ENCODE results near the gene ANKS4B. TPM values are rescaled to one million over a fixed set of nuclear protein-coding genes. Genes with fewer than 3 reads are reported as not detected.
A peak's percentile ranks its signal among the peaks of the same experiment; 100 is the strongest.
"Not testable (repeated sequence)": the region's sequence is repeated elsewhere in the genome, so short reads cannot be mapped to it uniquely, and the experiment has no call there.

The ANKS4B gene
- total RNA-seq, 1 donor from 2014 or later: not detected

DNA sequence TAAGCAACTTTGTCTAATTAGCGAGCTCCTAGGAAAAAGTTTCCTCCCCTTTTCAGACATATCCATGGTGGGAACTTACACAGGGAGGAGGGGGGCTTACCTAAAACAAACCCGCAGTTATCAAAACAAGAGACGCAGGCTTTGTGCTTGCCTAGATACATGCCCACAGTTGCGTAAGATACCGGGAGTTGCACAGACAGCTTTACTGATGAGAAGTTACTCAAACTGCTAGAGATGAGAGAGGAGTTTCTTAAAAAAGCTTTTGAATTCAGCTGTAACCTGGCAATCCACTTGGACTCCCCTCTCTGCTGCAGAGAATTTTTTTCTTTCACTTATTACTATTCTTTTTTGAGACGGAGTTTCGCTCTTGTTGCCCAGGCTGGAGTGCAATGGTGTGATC lies 15.3 kb upstream of the ANKS4B start:
- no peak for DNase-seq (ENCODE audit: low read depth in 2 of 2)

DNA sequence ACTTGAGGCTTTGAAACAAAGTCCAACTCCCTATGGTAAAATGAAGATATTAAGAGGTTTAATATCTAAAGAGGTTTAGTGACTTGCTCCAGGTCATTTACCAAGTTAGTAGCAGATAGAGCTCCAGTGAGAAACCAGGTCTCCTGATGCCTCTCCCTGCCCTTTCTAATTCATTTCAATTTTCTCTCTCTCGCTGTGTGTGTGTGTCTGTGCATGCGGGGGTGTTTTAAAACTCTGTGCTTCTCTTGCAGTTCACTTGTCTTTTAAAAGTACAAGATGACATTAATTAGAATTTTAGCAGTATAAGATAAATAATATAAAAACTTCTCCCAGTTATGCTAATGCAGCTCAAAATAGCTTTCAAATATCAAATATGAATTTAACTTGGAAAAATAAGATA lies 13.9 kb upstream of the ANKS4B start:
- no peak for DNase-seq (ENCODE audit: low read depth in 2 of 2)

DNA sequence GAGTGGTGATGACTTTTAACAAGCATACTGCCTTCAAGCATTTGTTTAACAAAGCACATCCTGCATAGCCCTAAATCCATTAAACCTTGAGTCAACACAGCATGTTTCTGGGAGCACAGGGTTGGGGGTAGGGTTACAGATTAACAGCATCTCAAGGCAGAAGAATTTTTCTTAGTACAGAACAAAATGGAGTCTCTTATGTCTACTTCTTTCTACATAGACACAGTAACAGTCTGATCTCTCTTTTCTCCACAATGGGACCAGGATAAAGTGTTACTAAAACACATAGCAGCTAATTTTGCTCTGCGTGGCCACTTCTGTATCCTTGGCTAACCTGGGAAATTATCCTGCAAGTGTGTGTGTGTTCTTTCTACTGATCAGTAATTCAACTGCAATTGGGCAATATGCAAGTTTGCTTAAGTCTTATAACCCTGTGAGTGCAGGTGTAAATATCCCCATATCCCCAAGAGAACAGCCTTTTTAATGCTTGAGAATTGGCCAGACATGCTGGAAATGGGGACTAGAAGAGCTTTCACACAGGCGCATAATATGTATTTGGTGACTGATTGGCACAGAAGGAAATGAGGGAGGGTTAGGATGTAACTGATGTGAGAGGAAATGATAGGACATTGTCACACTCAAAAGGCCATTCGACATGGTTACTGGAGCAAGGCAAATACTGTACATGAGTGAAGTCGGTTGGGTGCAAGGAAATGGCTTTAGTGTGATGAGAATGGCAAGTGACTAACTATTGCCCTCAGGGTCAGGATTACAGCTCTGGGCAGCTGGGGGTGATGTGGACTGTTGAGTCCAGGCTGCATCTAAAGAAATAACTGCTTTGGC lies 10.8 kb upstream of the ANKS4B start:
- no peak for DNase-seq (ENCODE audit: low read depth in 2 of 2)

DNA sequence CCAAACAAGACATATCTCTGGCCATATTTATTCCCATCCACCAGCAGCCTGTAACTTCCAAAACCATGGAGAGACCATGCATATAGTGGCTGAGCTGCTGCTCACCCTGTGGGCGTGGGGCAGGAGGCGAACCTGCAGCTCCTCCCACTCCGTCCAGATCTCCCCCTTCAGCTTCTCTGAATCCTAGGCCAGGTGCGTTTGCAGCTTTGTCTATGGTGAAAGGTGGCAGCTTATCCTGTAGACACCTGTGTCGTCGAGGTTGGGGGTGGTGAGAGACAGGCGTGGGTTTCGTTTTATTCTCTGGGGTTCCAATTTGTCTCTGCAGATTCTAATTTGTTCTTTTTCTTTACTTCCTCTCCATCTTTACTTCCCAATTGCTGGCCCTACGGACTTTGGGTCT lies 9.7 kb upstream of the ANKS4B start:
- DNase-seq (ENCODE audit: low read depth in 2 of 2): no peak

DNA sequence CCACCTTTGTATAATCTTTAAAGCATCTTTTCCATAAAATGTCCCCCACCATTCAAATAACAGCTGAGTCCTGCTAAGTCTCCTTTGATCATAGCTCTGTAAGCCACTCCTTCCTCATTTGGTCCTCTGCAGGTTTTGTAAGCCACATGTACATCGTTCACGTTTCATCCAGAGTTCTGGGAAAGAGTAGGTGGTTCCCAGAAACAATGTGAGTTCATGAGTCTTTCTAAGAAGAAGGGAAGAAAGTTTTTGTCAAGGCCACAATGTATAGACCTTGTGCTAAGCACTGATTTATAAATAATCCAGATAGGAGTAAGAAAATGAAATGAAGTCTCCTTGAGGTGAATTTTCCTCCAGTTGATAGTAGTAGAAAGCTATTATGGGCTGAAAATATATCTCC lies 8.7 kb upstream of the ANKS4B start:
- DNase-seq (ENCODE audit: low read depth in 2 of 2): no peak

DNA sequence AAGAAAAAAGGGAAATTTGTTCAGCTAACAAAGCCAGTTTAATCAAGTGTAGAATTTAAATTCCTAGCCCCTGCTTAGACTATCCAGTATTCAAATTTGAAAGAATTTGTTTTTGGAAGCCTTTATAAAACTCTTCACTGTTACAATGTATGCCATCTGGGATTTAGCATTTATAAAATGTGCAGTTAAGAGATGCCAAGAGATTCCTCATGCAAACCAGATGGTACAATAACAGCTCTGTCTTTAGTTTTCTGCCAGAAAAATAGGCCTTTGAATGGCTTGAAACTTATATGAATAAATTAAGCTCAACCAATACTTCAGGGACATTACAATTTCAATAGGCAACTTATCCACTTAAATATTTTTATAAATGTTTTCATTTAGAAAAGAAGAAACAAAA lies 6.8 kb upstream of the ANKS4B start:
- DNase-seq (ENCODE audit: low read depth in 2 of 2): no peak

DNA sequence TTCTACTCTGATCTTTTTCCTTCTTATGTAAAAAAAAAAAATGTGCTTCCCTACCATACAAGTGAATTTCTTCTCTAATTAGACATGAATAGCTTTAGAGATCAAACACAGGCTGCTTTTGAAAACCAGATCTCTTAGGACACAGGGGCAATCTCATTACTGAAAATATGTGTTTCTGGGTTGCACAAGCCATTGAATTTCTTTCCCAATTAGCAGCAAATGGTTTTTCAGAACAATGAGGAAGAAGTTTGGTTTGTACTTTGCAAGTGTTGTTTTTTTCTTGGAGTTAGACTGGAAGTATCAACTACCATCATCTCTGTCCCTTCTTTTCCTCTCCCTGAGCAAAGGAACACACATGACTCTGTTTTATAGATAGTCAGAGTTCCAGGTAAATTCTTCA lies 5.6 kb upstream of the ANKS4B start:
- DNase-seq (ENCODE audit: low read depth in 2 of 2): no peak

DNA sequence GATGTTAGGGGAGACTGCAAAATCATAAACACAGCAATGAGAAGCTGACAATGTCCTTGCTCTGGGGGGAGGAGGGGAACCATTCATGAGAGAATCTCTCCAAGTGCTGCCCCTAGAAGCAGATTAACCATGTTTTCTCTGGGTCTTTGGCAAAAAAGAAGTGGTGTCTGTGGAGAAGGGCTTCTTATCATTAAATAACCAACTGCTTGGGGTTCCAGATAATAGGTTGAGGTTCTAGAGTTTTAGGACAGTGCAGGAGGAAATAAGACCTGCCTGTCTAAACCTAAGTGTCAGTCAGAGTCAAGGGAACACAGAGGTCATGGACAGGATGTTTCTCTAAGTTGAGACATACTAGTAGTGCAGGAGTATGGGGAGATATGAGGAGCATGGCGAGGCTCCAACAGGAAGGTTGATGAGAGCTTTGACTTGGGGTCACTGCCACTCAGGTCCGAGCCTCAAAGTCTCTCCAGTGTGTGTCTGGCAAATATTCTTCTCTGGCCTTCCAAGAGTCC lies 5.1 kb upstream of the ANKS4B start:
- no peak for DNase-seq (ENCODE audit: low read depth in 2 of 2)

DNA sequence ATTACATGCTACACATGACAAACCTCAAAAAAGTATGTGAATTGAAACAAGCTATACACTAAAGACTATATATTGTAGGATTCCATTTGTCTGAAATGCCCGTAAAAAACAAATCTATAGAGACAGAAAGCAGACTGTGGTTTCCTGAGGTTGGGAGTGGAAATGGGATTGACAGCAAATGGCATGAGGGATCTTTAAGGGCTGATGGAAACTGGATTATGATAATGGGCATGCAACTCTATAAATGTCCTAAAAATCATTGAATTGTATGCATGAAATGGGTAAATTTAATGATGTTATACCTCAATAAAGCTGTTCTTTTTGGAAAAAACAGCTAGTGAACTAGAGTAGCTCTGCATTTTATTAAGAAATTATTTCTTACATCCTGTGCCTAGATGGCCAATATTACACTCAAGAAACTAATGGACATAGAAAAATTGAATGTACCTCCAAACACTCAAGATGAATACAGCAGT lies 416 bp upstream of the ANKS4B start:
- DNase-seq (ENCODE audit: low read depth in 2 of 2): no peak

DNA sequence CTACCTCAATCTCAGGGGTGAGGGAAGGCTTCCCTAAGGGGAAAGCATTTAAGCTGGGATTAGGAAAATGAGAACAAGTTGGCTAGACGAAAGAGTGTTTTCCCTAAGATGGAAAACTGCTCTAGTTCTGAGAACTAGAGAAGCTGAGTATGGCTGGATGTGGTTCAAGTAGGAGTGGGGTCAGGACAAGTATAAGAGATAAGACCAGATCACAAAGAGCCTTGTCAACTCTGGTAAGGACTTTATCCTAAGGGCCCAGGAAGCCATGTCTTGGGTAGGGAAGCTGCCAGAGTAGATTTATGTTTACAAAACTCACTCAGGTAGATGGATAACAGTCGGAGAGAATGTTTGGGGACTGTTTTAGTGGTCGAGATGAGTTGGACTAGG lies 1.7 kb downstream of the ANKS4B start:
- DNase-seq (ENCODE audit: low read depth in 2 of 2): no peak

DNA sequence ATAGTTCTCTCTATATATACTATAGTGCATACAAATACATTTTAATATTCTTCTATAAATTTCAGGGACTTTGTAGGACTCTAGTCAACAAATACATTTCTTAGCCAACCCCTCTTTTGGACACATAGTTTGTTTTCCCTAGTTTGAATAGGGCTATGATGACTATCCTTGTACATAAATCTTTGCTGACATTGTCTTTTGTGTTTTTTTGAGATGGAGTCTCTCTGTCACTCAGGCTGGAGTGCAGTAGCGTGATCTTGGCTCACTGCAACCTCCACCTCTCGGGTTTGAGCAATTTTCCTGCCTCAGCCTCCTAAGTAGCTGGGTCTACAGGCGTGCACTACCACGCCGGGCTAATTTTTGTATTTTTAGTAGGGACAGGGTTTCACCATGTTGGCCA lies 3.3 kb downstream of the ANKS4B start:
- no peak for DNase-seq (ENCODE audit: low read depth in 2 of 2)

DNA sequence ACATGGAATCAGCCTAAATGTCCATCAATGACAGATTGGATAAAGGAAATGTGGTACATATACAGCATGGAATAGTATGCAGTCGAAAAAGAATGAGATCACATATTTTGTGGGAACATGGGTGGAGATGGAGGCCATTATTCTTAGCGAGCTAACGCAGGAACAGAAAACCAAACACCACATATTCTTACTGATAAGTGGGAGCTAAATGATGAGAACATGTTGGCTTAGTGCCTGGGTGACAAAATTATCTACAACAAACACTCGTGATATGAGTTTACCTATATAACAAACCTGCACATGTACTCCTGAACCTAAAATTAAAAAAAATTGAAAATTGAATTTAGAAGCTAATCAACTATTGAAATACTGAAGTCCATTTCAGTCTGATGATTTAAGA lies 6.1 kb downstream of the ANKS4B start:
- DNase-seq (ENCODE audit: low read depth in 2 of 2): no peak

DNA sequence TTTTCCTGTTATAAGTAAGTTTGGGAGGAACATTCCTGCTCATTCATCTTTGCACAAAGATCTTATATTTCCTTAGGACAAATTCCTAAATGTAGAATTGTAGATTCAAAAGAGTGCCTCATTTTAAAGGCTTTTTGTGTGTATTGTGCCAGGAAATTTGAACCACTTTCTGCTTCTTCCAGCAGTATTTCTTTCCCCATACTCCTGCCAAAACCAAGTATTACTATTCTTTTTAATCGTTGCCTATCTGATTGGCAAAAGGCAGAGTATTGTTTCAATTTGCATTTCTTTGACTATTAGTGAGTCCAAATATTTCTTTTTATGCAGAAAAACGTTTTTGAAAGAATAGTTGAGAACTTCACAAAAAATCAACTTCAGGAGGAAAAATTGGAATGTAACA lies 9.3 kb downstream of the ANKS4B start:
- no peak for DNase-seq (ENCODE audit: low read depth in 2 of 2)

DNA sequence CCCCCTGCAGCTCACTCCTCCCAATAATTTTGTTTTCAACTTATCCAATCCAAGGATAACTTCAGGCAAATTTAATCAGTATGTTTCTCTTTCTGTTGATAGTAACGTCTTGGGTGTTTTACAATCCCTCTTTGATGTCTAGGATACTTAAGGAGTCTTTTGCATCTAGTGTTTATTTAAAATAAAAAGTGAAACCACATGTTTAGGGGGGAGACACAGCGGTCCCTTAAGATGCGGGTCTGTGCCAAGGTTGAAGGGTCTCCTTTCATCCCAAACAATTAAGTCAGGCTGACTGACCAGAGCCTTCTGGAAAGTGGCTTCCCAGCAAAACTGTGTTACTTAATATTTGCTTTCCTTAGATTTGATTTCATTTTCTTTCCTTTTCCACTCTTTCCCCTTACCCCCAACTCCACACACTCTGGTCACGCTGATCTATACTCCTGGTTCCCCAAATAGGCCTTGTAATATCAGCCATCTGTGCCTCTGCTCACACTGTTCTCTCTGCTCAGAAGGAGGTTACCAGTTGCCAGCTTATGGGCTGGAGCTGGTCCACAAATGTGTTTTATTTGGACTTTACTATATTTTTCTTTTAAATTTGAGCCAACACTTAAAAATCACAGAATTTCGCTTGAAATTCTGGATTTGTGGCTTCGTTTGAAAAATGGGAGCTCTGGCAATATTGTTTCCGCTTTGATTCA lies 11.2 kb downstream of the ANKS4B start:
- DNase-seq (ENCODE audit: low read depth in 2 of 2): no peak

DNA sequence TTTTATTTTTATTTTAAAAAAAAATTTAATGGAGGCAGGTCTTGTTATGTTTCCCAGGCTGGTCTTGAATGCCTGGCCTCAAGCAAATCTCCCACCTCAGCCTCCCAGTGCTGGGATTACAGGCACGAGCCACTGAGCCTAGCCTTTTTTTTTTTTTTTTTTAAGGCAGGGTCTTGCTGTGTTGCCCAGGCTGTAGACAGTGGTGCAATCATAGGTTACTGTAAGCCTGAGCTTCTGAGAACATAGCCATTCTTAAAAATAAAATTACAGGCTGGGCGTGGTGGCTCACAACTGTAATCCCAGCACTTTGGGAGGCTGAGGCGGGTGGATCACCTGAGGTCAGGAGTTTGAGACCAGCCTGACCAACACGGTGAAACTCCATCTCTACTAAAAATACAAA lies 14.7 kb downstream of the ANKS4B start:
- not testable (repeated sequence) for DNase-seq (ENCODE audit: low read depth in 2 of 2)

DNA sequence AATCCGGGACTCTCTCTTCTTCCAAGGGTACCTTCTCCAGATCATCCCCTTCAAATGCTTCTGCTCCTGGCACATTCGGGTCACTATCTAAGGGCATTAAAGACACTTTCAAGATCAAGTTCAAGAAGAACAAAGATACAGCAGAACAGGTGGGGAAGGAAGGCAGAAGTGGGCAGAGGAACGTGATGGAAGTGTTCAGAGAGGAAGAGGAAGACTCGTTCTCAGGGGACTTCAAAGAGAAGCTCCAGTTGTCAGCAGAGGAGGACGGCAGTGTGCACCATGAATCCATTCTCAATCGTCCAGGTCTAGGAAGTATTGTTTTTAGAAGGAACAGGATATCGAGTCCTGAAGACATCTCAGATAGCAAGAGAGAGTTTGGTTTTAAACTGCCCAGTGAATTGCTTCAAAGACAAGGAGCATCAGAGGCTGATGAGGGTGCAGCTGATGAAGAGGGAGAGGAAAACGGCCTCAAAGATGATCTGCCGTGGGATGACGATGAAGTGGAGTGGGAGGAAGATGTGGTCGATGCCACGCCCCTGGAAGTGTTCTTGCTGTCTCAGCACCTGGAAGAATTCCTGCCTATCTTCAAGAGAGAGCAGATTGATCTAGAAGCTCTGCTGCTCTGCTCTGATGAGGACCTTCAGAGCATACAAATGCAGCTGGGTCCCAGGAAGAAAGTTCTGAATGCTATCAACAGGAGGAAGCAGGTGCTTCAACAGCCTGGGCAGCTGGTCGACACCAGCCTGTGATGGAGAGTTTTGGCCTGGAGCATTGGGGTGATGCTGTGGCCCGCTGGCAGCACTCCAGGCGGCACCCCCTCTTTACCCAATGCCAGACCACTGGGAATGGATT lies 16.8 kb downstream of the ANKS4B start:
- no peak for DNase-seq (ENCODE audit: low read depth in 2 of 2)

DNA sequence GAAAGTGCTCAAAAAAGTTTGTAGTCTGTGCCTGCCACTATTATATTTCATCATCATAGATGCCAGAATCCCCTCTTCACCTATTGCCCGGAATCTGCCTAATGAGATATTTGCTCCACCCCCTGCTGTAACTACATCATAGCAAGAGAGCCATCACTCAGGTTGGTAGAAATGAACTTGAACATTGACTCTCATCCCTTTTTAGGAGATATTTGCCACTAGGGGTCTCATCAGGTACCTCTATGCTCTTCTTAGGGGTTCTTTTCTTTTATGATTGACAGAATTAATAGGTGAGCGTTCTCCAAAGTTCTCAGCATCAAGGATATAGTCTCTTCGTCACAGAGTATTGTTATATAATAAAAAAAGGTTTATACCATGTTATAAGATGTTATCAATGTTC lies 20.0 kb downstream of the ANKS4B start:
- DNase-seq (ENCODE audit: low read depth in 2 of 2): no peak

DNA sequence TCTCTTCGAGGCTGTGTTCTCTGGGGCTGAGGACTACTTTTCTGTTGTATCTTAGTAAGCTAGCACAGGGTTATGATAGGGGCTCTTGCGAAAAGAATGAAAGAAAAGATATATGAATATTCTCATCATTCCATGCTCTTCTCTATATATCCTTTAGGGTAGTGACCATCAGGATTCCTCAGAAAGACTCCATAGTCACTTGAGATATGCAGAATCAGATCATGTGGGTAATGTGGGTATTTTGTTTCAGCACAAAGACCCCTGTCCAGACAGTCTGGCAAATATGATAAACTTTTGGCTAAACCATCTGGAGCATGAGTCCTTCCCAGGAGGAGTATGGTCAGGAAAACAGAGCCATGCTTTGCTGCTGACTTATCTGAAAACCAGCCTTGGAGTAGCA lies 23.1 kb downstream of the ANKS4B start:
- no peak for DNase-seq (ENCODE audit: low read depth in 2 of 2)

DNA sequence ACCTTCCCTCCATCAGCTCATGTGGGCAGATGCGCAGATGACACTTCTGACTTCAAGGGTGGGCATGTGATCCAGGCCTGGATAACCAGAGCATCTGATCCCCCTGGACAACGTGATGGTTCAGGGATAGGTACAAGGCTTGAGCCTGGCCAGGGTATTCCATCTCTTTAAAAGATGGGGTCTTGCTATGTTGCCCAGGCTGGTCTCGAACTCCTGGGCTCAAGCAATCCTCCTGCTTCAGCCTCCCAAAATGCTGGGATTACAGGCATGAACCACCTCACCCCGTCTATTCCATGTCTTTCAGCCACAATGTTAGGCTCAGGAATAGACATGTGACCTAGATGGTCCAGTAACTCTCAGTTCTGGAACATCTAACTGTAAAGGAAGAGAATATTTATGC lies 23.8 kb downstream of the ANKS4B start:
- DNase-seq (ENCODE audit: low read depth in 2 of 2): no peak

DNA sequence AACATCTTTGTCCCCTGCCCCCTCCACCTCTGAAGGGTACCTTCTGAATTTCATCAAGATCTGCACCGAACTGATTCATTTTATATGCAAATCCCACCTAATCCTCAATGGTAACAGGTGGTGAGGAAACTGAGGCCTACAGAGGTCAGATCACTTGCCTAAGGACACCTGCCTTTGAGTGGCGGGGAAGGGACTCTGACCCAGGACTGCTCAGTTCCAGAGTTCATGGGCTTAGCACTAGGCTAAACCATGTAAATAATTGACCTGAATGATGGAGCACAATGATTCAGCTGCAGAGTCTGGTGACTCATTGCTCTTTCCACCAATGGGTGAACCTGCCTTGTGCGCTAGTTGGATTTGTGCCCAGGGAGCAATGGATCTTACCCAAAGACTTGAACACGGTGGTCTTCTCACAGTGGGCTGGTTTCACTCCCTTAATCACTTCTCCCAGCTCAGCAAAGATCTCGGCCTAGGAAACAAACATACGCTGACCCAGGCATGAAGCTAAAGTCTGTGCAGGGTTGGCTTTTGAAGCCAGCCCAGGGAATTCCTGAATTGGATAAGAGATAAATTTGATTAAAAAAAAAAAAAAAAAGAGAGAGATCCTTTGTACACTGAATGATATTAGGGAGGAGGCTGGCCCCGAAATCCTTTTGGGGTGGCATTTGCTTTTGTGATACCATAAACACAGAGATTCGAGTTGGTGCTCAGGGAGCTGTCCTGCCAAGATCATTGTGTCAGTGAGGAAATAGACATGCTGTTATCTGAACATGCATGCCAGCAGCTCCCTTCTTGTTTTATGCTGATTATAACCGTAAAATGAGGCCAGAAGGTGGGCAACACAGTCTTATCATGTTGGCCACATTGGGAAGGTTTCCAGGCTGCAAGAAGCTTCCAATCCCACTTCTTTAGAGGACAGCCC lies 27.6 kb downstream of the ANKS4B start:
- peak; percentile 12 to 82 for DNase-seq (ENCODE audit: low read depth in 2 of 2)

Measured in lung microvascular endothelial cell (primary cell).